Measurements from ENCODE around the gene ACTL7A. TPM values are rescaled to one million over a fixed set of nuclear protein-coding genes. Genes with fewer than 3 reads are reported as not detected.

The ACTL7A gene
- total and polyA plus RNA-seq, 11 donors = not detected

- Histone ChIP-seq H3K4me1 (no peaks in the 10 kb centered on the region), H3K36me3 (peaks cover 0 to 99% (median 91%) of the 10 kb centered on the region in 9 donors), H3K4me3 (no peak overlapping the region), H3K27ac (no peak overlapping the region), H3K9me3 (no peaks in the 10 kb centered on the region), H3K27me3 (no peaks in the 10 kb centered on the region)
- TF ChIP-seq CTCF (IDR thresholded peaks at IDR 0.05) (no peak), POLR2A (IDR thresholded peaks at IDR 0.05) (no peak)
- intact Hi-C loops (cut with DNase I) = no loop called here
- ATAC-seq (no peak), DNase-seq (no peak)
- 30 to 48% (median 40%) methylated on average over 1 of the region's 1 CpG for WGBS, 4 donors
Measured at GRCh38 chr9:108911820-108912219, 49.8 kb downstream of the ACTL7A start.

Other genes with a start within 250 kb of the ACTL7A start
- gene ACTL7B, start 6.3 kb upstream of the ACTL7A start, total RNA-seq = not detected
- gene ACTL7B, start 6.3 kb upstream of the ACTL7A start, polyA plus RNA-seq = not detected
- 10 to 100 TPM; 12.4 to 32.0 (median 21.1) TPM for gene ELP1, start 71.9 kb downstream of the ACTL7A start, total RNA-seq
- 10 to 100 TPM in 1 of 2 donors, 1 to 10 TPM in 1; 7.8 to 17.7 TPM for gene ELP1, start 71.9 kb downstream of the ACTL7A start, polyA plus RNA-seq
- gene ABITRAM, start 72.1 kb downstream of the ACTL7A start, total RNA-seq = 10 to 100 TPM in 7 of 9 donors, 1 to 10 TPM in 2; 8.2 to 17.0 (median 12.9) TPM
- 10 to 100 TPM; 12.9 to 15.6 TPM for gene ABITRAM, start 72.1 kb downstream of the ACTL7A start, polyA plus RNA-seq
- 10 to 100 TPM; 51.2 to 76.3 (median 62.7) TPM for gene CTNNAL1, start 151.2 kb downstream of the ACTL7A start, total RNA-seq
- gene CTNNAL1, start 151.2 kb downstream of the ACTL7A start, polyA plus RNA-seq = 100 to 1,000 TPM in 1 of 2 donors, 10 to 100 TPM in 1; 54.4 to 165 TPM